H9 (cell line): ENCODE results near the gene UQCRC1. TPM values are rescaled to one million over a fixed set of nuclear protein-coding genes. Genes with fewer than 3 reads are reported as not detected.

Experiments
- DNase-seq: peaks from one replicate; pipeline ENCODE4 v3.0.0-alpha.2; 2017
- H2AFZ ChIP-seq: one replicate; pipeline ENCODE4 v1.6.1; 2013; ENCODE audit warnings: mild to moderate bottlenecking, low read length, control low read depth, moderate library complexity
- H2AK5ac ChIP-seq: 2 replicates; pipeline ENCODE4 v1.6.1; 2013; ENCODE audit warnings: low read length, control low read depth, mixed read lengths; ENCODE audit not compliant: insufficient read length
- H2BK120ac ChIP-seq: one replicate; pipeline ENCODE4 v1.6.1; 2013; ENCODE audit warnings: low read depth, mild to moderate bottlenecking, low read length, control low read depth, inconsistent platforms; ENCODE audit not compliant: poor library complexity, severe bottlenecking
- H2BK12ac ChIP-seq: 2 replicates; pipeline ENCODE4 v1.6.1; 2013; ENCODE audit warnings: low read length, control low read depth, mixed read lengths, low read depth; ENCODE audit not compliant: insufficient read length
- H2BK15ac ChIP-seq: 2 replicates; pipeline ENCODE4 v1.6.1; 2013; ENCODE audit warnings: low read depth, low read length, control low read depth
- H2BK20ac ChIP-seq: one replicate; pipeline ENCODE4 v1.6.1; 2013; ENCODE audit warnings: low read depth, mild to moderate bottlenecking, low read length, control low read depth, inconsistent platforms; ENCODE audit not compliant: poor library complexity, severe bottlenecking
- H2BK5ac ChIP-seq: 2 replicates; pipeline ENCODE4 v1.6.1; 2013; ENCODE audit warnings: low read length, control low read depth, mixed read lengths; ENCODE audit not compliant: insufficient read length
- H3K14ac ChIP-seq: 2 replicates; pipeline ENCODE4 v1.6.1; 2013; ENCODE audit warnings: low read length, control low read depth; ENCODE audit not compliant: insufficient read depth
- H3K18ac ChIP-seq: 2 replicates; pipeline ENCODE4 v1.6.1; 2013; ENCODE audit warnings: low read depth, mild to moderate bottlenecking, mixed read lengths, low read length, control low read depth; ENCODE audit not compliant: insufficient read length
- H3K23ac ChIP-seq: 2 replicates; pipeline ENCODE4 v1.6.1; 2013; ENCODE audit warnings: low read length, control low read depth, mixed read lengths, low read depth; ENCODE audit not compliant: insufficient read length
- H3K23me2 ChIP-seq: 2 replicates; pipeline ENCODE4 v1.6.1; 2013; ENCODE audit warnings: low read depth, mild to moderate bottlenecking, mixed read lengths, low read length, control low read depth; ENCODE audit not compliant: insufficient read length, poor library complexity, severe bottlenecking
- H3K27ac ChIP-seq: 2 replicates; pipeline ENCODE4 v1.5.1; 2013; ENCODE audit warnings: low read length, control low read depth, mixed read lengths, low read depth; ENCODE audit not compliant: insufficient read length
- H3K27me3 ChIP-seq: 2 replicates; pipeline ENCODE4 v1.6.1; 2013; ENCODE audit warnings: low read length, control low read depth, inconsistent platforms; ENCODE audit not compliant: insufficient read depth
- H3K4ac ChIP-seq: 2 replicates; pipeline ENCODE4 v1.6.1; 2013; ENCODE audit warnings: low read depth, mild to moderate bottlenecking, control low read depth, inconsistent platforms, low read length, moderate library complexity
- H3K4me1 ChIP-seq: 2 replicates; pipeline ENCODE4 v1.6.1; 2013; ENCODE audit warnings: low read length, control low read depth, inconsistent platforms; ENCODE audit not compliant: insufficient read depth
- H3K4me2 ChIP-seq: 2 replicates; pipeline ENCODE4 v1.6.1; 2013; ENCODE audit warnings: low read length, control low read depth, mixed read lengths; ENCODE audit not compliant: insufficient read length, insufficient read depth
- H3K56ac ChIP-seq: 2 replicates; pipeline ENCODE4 v1.6.1; 2013; ENCODE audit warnings: low read depth, mild to moderate bottlenecking, mixed read lengths, low read length, control low read depth; ENCODE audit not compliant: insufficient read length
- H3K79me1 ChIP-seq: 2 replicates; pipeline ENCODE4 v1.6.1; 2013; ENCODE audit warnings: low read depth, mild to moderate bottlenecking, moderate library complexity, low read length, control low read depth, inconsistent platforms; ENCODE audit not compliant: insufficient read depth, poor library complexity, severe bottlenecking
- H3K79me2 ChIP-seq: 2 replicates; pipeline ENCODE4 v1.6.1; 2013; ENCODE audit warnings: low read length, control low read depth, inconsistent platforms; ENCODE audit not compliant: insufficient read depth
- H3K9ac ChIP-seq: 2 replicates; pipeline ENCODE4 v1.6.1; 2013; ENCODE audit warnings: low read length, control low read depth, mixed read lengths; ENCODE audit not compliant: insufficient read length; ENCODE audit errors: extremely low read depth
- H3K9me3 ChIP-seq: one replicate; pipeline ENCODE4 v1.6.1; 2013; ENCODE audit warnings: low read depth, low read length, inconsistent platforms; ENCODE audit not compliant: control insufficient read depth
- H3T11ph ChIP-seq: one replicate; pipeline ENCODE4 v1.6.1; 2013; ENCODE audit warnings: mild to moderate bottlenecking, low read length, control low read depth, inconsistent platforms
- H4K20me1 ChIP-seq: one replicate; pipeline ENCODE4 v1.6.1; 2013; ENCODE audit not compliant: control insufficient read depth, insufficient read length, insufficient read depth
- H4K5ac ChIP-seq: 2 replicates; pipeline ENCODE4 v1.6.1; 2013; ENCODE audit warnings: low read depth, mild to moderate bottlenecking, mixed read lengths, low read length, control low read depth; ENCODE audit not compliant: insufficient read length
- H4K8ac ChIP-seq: replicated peaks from 2 replicates; pipeline ENCODE4 v1.6.1; 2013; ENCODE audit warnings: low read length, control low read depth, mixed read lengths, low read depth; ENCODE audit not compliant: insufficient read length
- H4K91ac ChIP-seq: 2 replicates; pipeline ENCODE4 v1.6.1; 2013; ENCODE audit warnings: low read depth, mild to moderate bottlenecking, moderate library complexity, mixed read lengths, low read length, control low read depth; ENCODE audit not compliant: insufficient read length
- H3K27ac Mint-ChIP-seq, 3 experiments: 2 replicates in 2 of 3; 3 replicates in 1 of 3; pipeline ENCODE4 v1.8.0; 2020 to 2021; ENCODE audit warnings: mixed read lengths in 3 of 3, mild to moderate bottlenecking in 1 of 3, moderate library complexity in 1 of 3
- H3K27me3 Mint-ChIP-seq: 2 replicates; pipeline ENCODE4 v1.8.0; 2021; ENCODE audit warnings: low read depth, mild to moderate bottlenecking, moderate library complexity, mixed read lengths
- H3K36me3 Mint-ChIP-seq, 3 experiments: 2 replicates in 2 of 3; 3 replicates in 1 of 3; pipeline ENCODE4 v1.8.0; 2020 to 2021; ENCODE audit warnings: low read depth in 3 of 3, mixed read lengths in 3 of 3; ENCODE audit not compliant: insufficient read depth in 1 of 3
- H3K4me1 Mint-ChIP-seq, 2 experiments: 2 replicates each; pipeline ENCODE4 v1.8.0; 2020; ENCODE audit warnings: mixed read lengths in 2 of 2
- H3K4me3 Mint-ChIP-seq, 2 experiments: 2 replicates in 1 of 2; 3 replicates in 1 of 2; pipeline ENCODE4 v1.8.0; 2020 to 2021; ENCODE audit warnings: mild to moderate bottlenecking in 2 of 2, mixed read lengths in 2 of 2, moderate library complexity in 1 of 2
- H3K9me3 Mint-ChIP-seq, 2 experiments: 2 replicates in 1 of 2; 3 replicates in 1 of 2; pipeline ENCODE4 v1.8.0; 2020; ENCODE audit warnings: mild to moderate bottlenecking in 2 of 2, mixed read lengths in 2 of 2, moderate library complexity in 1 of 2
- CTCF ChIP-seq: fragments of 200-600 bp; sonication (generic); conservative IDR thresholded peaks from 3 replicates; pipeline ENCODE4 v1.8.0; 2021; ENCODE audit warnings: antibody characterized with exemption, mild to moderate bottlenecking
- WGBS: extraction: QIAGEN DNeasy Blood & Tissue Kit; methylation state at CpG from one replicate; pipeline ENCODE4 v1.1.7; 2013; ENCODE audit warnings: missing lambda C conversion rate, low lambda C conversion rate, mixed read lengths; ENCODE audit not compliant: insufficient read length; ENCODE audit errors: extremely low coverage; 5-methylcytosine and 5-hydroxymethylcytosine counted together
- total RNA-seq: library from RNA; stranded (reverse); gene quantifications from 2 replicates; pipeline ENCODE4 v1.2.1, GENCODE V29; 2021

Gene UQCRC1
- total RNA-seq, 1 experiment from 2014 or later = 285 TPM

- H3K9me3 ChIP-seq = no peaks in the 10 kb centered on the region
- no peak overlapping the region for H3K27ac ChIP-seq
- no peak overlapping the region for H3K23ac ChIP-seq
- no peak overlapping the region for H2BK120ac ChIP-seq
- no peak overlapping the region for H4K8ac ChIP-seq
- no peak for TF ChIP-seq CTCF
- H2AK5ac ChIP-seq = no peak overlapping the region
- H3K27me3 ChIP-seq = no peaks in the 10 kb centered on the region
- H4K91ac ChIP-seq = no peak overlapping the region
- H2AFZ ChIP-seq = no peak overlapping the region
- H3K27me3 Mint-ChIP-seq = no peaks in the 10 kb centered on the region
- no peak overlapping the region for H2BK20ac ChIP-seq
- H3K79me2 ChIP-seq = peaks cover under 1% of the 10 kb centered on the region; the same call in 1 of the 2 replicates
- peaks cover 17 to 19% of the 10 kb centered on the region in 2 experiments for H3K9me3 Mint-ChIP-seq
- peaks cover 15 to 38% (median 35%) of the 10 kb centered on the region in 3 experiments; a peak in 6 of 7 replicates for H3K36me3 Mint-ChIP-seq
- peaks cover 3% of the 10 kb centered on the region for H3K23me2 ChIP-seq
- H3K4ac ChIP-seq = no peak overlapping the region
- no peak overlapping the region for H2BK15ac ChIP-seq
- H3K4me2 ChIP-seq = no peak overlapping the region
- no peak for DNase-seq
- no peak overlapping the region for H2BK5ac ChIP-seq
- H3K56ac ChIP-seq = no peak overlapping the region
- H4K5ac ChIP-seq = no peak overlapping the region
- no peak overlapping the region for H3K4me3 Mint-ChIP-seq
- H3K18ac ChIP-seq = no peak overlapping the region
- H3K27ac Mint-ChIP-seq = peak overlapping the region in 1 of 3 experiments; percentile 33; a peak in 1 of 7 replicates
- H3K14ac ChIP-seq = no peak overlapping the region
- H3K4me1 Mint-ChIP-seq = peaks cover 3% of the 10 kb centered on the region in 2 experiments
- H2BK12ac ChIP-seq = no peak overlapping the region
- H3K4me1 ChIP-seq = no peaks in the 10 kb centered on the region
- H3K79me1 ChIP-seq = no peaks in the 10 kb centered on the region
- H3T11ph ChIP-seq = no peak overlapping the region
- no CpG with 5 or more reads among the region's 3 CpGs for WGBS
- H4K20me1 ChIP-seq = no peaks in the 10 kb centered on the region
- no peak overlapping the region for H3K9ac ChIP-seq
Observed at GRCh38 chr3:48614044-48614443, 4.6 kb upstream of the UQCRC1 start.
